ENCODE data around the gene SEC22A.
"Not testable (repeated sequence)": the region's sequence is repeated elsewhere in the genome, so short reads cannot be mapped to it uniquely, and the experiment has no call there.

The SEC22A gene

DNA sequence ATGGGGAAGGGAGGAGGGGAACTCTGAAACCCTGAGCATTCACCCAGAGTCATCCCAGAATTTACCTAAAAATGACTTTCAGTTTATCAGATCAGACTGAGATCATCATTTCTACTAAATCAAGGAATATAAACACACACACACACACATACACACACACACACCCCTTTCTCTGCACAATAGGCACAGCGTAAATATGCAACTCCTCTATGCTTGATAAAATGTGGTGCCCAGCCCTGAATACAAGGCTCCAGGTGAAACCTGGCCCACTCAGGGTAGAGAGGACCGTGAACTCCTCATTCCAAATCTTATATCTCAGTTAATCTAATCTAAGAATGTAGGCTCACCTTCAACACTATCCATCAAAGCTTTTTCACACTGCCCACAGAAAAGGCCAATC is 31.8 kb upstream of the SEC22A start:
- no peak for DNase-seq (ENCODE audit: low read depth in 2 of 2, low spot score in 1 of 2)

DNA sequence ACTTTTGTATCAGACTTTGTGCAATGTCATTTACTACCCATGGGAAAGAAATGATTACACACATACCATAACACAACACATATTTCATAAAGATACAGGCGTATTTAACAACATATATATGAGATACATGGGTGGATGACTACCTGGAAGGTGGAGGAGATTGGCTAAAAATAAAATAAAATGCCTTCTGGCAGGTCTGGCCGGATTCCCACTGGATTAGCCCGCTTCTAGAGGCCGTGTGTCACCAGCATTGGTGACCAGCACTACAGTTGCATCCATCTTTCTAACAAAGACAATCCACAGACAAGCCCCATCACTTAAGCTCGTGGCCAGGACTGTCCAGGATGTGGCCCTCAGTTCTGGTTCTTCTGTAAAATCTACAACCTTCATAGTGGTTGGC is 21.0 kb upstream of the SEC22A start:
- DNase-seq (ENCODE audit: low read depth in 2 of 2, low spot score in 1 of 2) = no peak

DNA sequence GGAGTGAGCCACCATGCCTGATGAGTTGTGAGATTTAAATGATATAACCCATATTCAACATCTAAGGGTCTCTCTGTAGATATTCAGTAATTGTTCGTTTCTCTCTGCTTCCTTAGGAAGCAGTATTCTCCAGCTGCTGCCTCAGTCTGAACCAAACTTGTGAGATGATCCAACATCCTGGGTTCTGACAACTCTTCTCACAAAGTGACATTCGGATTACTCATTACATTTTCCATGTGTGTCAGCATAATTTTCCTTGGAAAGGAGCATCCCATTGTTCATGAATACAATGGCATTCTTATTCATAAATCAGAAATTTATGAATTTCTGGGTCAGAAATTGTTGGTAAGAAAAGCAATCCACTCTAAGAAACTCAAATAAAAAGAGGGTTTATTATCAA is 15.0 kb upstream of the SEC22A start:
- no peak for DNase-seq (ENCODE audit: low read depth in 2 of 2, low spot score in 1 of 2)

DNA sequence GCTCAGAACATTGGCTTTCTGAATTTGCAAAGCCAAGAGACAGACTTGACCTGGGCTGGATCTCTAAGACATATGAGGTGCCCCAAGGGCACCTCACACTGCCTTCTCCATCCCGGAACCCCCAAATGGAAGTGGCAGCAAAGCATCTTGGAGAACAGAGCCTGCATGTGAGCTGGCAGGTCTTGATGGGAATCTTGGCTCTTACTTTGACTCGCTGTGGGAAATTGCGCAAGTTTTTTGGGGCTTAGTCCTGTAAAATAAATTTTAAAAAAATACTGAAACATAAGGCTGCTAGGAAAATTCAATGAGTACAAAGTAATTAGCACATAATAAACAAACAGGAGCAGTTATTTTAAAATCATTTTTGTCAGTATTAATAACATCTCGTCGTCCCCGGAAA is 13.7 kb upstream of the SEC22A start:
- no peak for DNase-seq (ENCODE audit: low read depth in 2 of 2, low spot score in 1 of 2)

DNA sequence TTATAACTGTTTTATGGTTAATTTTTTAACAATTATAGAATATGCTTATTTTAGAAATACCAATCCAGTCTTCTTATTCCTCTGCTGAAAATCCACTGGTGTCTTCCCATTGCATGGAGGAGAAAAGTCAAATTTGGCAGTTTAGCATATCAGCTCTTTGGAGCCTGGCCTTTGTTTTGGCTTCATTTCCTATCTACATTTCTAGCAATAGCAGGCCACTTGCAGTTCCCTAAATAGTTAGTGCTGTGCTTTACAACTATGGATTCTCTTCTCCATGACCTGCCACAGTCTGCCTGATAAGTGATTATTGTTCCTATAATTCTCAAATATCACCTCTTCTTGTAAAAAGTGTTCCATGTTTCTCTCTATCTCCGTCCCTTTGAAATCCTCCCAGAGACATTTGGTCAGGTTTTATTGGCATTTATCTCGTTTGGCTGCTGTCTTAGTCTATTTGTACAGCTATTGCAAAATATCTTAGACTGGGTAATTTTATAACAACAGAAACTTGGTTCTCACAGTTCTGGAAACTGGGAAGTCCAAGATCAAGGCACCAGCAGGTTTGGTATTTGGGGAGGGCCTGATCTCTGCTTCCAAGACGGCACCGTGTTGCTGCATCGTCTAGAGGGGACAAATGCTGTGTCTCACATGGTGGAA is 8.2 kb upstream of the SEC22A start:
- DNase-seq (ENCODE audit: low read depth in 2 of 2, low spot score in 1 of 2) = no peak

DNA sequence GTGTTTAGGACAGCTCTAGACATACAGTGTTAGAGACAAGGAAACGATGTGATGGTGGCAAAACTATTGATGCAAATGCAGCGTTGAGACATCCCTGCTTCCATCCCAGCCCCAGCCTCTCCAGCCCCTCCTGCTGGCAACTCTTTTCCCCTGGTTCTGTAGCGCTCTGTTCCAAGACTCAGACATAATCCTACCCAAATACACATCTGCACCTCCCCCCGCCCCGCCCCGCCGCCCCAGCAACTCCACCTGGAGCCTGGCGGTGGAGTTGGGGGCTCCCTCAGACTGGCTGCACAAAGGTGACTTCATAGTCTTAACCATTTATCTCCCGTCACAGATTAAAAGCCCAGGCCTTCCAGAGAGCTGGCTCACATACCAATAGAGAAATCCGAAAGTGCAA is 7.2 kb upstream of the SEC22A start:
- no peak for DNase-seq (ENCODE audit: low read depth in 2 of 2, low spot score in 1 of 2)

DNA sequence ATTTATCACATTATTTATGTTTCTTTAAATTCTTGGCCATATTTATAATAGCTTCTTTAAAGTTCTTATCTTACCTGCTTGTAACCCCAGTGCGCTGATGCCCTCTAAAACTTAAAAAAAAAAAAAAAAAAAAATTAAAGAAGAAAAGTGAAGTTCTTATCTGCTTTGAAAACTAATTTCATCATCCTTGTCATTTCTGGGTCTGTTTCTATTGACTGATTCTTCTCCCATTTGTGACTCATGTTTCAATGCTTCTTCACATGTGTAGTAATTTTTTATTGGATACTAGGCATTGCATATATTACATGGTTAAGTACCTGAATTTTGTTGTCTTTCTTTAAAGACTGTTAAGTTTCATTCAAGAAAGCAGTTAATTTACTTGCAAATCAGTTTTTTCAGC is 3.4 kb upstream of the SEC22A start:
- no peak for DNase-seq (ENCODE audit: low read depth in 2 of 2, low spot score in 1 of 2)

DNA sequence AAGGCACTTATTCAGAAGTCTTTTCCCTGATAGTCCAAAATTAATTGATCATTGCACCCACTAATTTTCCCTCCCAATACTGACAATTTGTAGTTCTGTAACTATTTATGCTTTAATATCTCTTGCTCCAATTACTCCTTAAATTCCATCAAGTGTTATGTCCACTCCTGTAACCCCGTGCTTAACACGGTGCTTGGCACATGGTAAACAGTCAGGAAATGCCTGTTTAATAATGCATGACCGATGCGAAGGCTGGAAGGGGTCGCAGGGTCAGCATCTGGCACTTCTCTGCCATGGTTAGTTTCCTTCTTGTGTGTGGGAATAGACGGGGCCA is 553 bp upstream of the SEC22A start:
- no peak for DNase-seq (ENCODE audit: low read depth in 2 of 2, low spot score in 1 of 2)

DNA sequence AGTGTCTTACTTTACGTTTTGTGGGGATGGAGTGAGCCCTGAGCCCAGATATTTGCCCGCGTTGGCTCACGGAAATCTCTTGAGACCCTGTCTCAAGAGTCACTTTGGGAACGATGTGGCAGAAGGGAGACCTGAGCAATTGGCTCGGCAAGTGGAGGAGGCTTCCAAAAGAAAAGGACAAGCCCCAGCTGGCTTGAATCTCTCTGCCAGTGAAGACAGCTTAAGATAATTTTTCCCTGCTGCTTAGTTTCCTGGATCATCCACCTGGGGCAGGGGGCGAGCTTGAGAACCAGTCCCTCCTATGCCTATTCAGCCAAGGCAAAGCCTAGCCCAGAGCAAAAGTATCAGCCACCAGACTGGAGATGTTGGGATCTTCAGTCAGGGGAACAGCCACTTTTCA is 708 bp downstream of the SEC22A start:
- no peak for DNase-seq (ENCODE audit: low read depth in 2 of 2, low spot score in 1 of 2)

DNA sequence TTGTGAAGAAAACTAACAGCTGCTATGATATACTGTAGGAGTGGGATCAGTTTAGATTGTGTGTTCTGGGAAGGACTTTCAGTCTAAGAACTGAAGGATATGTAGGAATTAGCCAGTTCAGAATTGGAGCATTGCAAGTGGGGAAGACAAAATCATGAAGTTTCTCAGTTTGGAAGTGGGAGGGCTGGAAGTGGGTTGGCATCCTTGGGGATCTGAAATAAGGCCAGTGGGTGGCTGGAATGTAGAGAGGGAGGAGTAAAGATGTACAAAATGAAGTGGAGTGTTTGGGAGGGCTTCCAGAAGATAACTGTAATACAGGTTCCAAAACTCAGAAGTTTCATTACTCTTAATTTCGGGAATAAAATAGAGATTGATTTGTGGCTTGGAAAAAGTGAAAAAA is 17.2 kb downstream of the SEC22A start:
- DNase-seq (ENCODE audit: low read depth in 2 of 2, low spot score in 1 of 2) = no peak

DNA sequence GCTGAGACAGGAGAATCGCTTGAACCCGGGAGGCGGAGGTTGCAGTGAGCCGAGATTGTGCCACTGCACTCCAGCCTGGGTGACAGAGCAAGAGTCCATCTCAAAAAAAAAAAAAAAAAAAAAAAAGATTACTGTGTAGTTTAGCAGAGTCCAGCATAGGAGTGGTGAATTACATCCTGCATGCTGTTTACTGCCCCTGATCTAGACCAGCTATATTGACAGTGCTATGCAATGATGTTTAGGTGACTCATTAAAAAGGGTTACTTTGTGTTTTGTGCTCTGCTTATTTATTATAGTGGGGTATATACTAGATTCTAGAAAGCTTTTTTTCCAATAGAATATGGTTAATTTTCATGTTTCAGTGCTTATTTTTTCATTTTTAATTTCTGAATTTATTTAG is 19.6 kb downstream of the SEC22A start:
- not testable (repeated sequence) for DNase-seq (ENCODE audit: low read depth in 2 of 2, low spot score in 1 of 2)

DNA sequence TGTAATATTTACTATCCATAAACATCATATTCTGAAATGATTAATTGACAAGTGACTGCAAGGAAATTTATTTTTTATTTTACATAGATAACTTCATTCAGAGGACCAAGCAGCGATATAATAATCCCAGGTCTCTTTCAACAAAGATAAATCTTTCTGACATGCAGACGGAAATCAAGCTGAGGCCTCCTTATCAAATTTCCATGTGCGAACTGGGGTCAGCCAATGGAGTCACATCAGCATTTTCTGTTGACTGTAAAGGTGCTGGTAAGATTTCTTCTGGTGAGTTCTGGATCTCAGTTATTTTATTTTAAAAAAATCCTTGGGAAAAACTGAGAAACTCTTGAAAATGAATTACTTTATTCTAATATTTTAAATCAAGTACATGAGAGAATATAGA is 23.3 kb downstream of the SEC22A start:
- DNase-seq (ENCODE audit: low read depth in 2 of 2, low spot score in 1 of 2) = no peak

DNA sequence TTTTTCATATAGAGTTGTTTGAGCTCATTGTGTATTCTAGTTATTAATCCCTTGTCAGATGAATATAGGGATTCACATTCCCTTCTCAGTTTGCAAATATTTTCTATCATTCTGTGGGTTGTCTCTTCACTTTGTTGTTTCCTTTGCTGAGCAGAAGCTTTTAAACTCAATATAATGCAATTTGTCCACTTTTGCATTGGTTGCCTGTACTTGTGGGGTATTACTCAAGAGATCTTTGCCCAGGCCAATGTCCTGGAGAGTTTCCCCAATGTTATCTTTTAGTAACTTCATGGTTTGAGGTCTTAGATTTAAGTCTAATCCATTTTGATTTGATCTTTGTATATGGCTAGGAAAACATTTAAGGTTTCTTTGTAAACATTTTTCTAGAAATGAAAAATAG is 24.8 kb downstream of the SEC22A start:
- DNase-seq (ENCODE audit: low read depth in 2 of 2, low spot score in 1 of 2) = no peak

DNA sequence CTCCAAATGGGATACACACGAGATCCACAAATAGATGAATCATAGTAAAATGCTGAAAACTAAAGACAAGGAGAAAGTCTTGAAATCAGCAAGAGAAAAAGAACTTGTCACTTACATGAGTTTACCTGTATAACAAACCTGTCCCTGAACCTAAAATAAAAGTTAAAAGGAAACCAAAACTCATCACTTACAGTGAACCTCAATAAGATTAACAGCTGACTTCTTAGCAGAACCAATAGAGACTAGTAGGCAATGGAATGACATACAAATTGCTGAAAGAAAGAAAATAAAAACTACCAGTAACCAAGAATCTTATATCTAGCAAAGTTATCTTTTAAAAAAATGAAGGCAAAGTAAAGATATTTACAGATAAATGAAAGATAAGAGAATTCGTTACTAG is 27.4 kb downstream of the SEC22A start:
- DNase-seq (ENCODE audit: low read depth in 2 of 2, low spot score in 1 of 2) = no peak

DNA sequence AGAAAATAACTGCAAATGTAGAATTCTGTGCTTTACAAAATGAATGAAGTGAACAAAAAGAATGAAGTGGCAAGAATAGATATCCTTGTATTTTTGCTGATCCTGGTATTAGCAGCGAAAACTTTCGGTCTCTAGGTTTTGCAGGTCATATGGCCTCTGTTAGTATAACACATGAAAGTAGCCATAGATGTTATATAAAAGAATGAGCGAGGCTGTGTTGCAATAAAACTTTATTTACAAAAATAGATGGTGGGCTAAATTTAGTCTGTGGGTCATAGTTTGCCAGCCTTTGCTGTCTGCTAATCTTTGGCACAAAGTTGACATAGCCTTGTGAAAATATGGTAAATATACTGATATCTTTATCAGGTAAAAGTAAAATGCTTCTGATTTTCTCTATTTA is 35.2 kb downstream of the SEC22A start:
- no peak for DNase-seq (ENCODE audit: low read depth in 2 of 2, low spot score in 1 of 2)

DNA sequence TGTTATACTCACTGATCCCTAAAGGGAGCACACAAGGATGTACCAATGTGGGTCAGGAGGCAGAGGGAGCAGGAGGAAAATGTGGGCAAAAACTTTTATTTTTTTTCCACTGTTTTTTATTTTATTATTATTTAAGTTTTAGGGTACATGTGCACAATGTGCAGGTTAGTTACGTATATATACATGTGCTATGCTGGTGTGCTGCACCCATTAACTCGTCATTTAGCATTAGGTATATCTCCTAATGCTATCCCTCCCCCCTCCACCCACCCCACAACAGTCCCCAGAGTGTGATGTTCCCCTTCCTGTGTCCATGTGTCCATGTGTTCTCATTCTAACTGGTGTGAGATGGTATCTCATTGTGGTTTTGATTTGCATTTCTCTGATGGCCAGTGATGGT is 37.4 kb downstream of the SEC22A start:
- DNase-seq (ENCODE audit: low read depth in 2 of 2, low spot score in 1 of 2) = not testable (repeated sequence)

DNA sequence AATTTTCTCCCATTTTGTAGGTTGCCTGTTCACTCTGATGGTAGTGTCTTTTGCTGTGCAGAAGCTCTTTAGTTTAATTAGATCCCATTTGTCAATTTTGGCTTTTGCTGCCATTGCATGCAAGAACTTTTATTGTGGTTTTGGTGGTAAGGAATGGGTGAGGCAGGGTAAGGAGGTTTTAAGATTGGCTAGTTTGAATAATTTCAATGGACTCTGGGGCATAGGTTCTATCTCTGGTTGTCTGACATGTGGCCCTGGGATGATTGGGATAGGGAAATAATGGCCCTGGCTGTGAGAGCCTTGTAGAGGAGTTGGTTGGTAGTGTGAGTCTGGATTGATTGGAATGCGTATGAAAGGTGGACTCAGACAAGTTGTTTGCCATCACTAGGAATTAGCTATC is 38.0 kb downstream of the SEC22A start:
- DNase-seq (ENCODE audit: low read depth in 2 of 2, low spot score in 1 of 2) = no peak

DNA sequence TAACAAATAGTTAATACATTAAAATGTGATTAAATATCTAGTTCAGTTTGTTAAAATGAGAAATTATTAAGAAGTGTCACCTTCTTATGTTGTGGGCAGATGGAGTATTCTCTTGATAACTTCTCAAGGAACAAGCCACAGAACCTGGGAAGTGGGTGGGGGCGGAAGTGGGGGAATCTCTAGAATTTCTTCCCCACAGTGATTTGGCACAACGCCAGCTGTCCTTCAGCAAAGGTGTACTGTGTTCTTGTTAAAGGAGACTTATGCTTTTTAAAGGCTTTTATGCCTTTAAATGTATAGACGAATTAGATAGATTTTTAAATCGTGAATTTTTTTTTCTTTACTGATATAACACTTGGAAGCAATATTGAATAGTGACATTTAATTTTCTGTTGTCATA is 42.4 kb downstream of the SEC22A start:
- DNase-seq (ENCODE audit: low read depth in 2 of 2, low spot score in 1 of 2) = no peak

DNA sequence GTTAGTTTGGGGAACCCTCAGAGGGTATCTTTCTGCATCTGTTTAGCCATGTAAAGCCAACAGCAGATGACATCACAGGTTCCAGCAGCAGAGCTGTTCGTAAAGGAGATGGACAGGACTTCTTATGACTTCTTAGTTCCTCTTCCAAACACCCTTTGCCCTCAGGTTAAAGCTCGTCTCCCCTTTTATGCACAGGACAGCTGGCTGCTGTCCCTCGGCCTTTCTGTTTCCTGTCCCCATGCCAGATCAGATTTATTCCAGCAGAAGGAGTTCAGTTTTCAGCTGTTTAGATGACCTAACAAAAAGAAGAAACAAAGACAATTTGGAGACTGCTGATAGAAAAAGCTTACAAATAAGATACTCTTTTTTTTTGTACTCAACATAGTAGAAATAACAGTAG is 45.1 kb downstream of the SEC22A start:
- DNase-seq (ENCODE audit: low read depth in 2 of 2, low spot score in 1 of 2) = no peak

DNA sequence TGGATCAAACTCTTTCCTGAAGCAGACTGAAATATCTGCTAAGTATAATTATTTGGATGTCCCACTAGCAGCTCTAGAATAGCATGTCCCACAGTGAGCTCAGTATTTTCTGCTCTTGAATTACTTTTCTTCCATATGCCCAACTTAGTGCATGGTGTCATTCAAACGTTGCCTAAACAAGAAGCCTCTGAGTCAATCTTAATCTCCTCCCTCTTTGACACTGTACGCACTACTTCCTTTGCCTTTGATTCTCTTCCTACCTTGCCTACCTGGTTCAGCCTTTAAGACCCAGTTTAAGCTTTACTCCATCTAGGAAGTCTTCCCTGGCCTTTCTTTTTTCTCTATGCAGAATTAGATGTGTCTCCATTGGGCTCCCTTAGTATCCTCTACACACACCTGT is 54.5 kb downstream of the SEC22A start:
- DNase-seq (ENCODE audit: low read depth in 2 of 2, low spot score in 1 of 2) = no peak

DNA sequence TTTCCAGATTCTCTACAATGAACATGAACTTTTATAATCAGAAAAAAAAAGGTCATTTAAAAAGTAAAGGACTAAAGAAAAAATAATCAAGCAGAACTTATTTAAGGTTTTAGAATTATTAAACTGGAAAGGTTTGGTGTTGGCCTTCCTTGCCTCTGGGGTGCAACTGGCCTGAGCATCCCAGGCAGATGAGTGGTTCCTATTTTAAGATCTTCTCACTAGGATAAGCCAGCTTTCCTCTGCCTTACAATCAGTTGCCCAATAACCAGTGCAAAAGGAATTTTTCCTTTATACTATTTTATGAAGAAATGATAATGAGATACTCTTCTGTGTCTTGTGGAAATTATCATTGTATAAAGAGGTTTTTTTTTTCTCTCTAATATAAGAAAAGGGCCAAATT is 56.6 kb downstream of the SEC22A start:
- DNase-seq (ENCODE audit: low read depth in 2 of 2, low spot score in 1 of 2) = no peak

DNA sequence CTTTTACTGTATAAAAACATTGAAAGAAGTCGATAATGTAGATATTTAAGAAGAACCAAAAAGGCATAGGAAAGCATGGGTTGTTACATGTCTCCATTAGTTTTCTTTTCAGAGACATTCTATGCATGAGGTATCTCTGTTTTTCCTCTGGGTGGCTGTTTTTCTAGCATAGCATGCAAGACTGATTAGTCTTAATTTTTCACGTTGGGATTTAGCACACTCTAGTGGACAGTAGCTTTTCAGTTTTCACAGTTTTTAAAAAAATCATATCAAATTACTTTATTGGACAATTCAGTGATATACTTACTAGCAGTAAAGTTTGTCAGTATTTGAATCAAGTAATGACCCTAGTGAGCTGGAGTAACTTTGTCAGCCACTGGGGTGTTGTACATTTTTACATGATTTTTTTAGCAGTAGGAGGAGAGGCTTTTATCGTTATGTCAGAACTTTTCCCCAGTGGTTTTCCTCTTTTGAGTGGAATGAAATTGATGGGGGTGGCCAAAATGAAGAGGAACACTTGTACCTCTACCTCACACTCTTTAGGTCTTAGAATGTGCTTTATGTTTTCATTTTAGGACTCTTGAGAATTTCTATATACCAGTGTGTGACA is 57.2 kb downstream of the SEC22A start:
- DNase-seq (ENCODE audit: low read depth in 2 of 2, low spot score in 1 of 2) = no peak

DNA sequence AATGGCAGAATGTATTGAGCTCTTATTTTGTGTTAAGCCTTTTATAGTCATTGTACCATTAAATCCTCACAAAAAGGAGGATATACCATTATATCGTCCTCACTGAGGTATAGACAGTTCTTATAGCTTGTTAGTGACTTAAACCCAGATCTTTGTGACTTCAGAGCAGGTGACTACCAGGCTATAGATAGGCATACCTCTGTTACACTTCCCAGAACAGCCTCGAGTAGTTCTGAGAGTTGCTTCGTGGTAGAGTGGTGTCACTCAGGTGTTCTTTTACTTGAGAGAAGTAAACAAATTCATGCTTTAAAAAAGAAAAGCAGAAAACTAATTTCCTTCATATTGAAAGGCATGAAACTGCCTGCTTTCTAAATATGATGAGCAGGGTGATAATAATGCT is 59.9 kb downstream of the SEC22A start:
- no peak for DNase-seq (ENCODE audit: low read depth in 2 of 2, low spot score in 1 of 2)

DNA sequence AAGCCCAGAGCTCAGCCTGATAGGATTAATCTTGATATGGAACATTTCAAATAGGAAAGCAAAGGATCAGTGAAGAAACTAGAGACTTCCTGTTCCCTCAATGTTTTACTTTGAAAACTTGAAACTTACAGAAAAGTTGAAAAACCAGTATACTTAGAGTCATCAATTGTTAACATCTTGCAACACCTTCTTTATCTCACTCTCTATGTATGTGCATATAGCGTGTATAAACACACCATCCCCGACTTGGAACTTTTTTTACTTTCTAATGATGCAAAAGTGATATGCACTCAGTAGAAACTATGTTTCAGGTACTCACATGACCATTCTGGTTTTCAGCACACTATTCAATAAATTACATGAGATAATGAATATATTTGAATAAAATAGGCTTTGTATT is 60.5 kb downstream of the SEC22A start:
- no peak for DNase-seq (ENCODE audit: low read depth in 2 of 2, low spot score in 1 of 2)
